NCI-H748 treated with DMSO at 0.1 percent for 48 hours (cell line): ENCODE measurements around the gene POU5F1.
"Not testable (repeated sequence)": the region's sequence is repeated elsewhere in the genome, so short reads cannot be mapped to it uniquely, and the experiment has no call there.

Experiments used
- DNase-seq: peaks from one replicate; lab custom pipeline; 2025; lab: John Stamatoyannopoulos, UW

Gene POU5F1

DNA sequence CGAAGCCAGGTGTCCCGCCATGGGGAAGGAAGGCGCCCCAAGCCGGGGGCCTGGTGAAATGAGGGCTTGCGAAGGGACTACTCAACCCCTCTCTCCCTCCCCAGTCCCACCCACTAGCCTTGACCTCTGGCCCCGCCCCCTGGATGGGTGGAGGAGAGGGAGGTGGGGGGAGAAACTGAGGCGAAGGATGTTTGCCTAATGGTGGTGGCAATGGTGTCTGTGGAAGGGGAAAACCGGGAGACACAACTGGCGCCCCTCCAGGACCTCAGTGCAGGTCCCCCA, at the start of gene POU5F1:
TSS of gene POU5F1 (minus strand) at position 83 of the 282 bp plus-strand sequence. CDS start at position 21, 62 bp downstream.
- no peak for DNase-seq

DNA sequence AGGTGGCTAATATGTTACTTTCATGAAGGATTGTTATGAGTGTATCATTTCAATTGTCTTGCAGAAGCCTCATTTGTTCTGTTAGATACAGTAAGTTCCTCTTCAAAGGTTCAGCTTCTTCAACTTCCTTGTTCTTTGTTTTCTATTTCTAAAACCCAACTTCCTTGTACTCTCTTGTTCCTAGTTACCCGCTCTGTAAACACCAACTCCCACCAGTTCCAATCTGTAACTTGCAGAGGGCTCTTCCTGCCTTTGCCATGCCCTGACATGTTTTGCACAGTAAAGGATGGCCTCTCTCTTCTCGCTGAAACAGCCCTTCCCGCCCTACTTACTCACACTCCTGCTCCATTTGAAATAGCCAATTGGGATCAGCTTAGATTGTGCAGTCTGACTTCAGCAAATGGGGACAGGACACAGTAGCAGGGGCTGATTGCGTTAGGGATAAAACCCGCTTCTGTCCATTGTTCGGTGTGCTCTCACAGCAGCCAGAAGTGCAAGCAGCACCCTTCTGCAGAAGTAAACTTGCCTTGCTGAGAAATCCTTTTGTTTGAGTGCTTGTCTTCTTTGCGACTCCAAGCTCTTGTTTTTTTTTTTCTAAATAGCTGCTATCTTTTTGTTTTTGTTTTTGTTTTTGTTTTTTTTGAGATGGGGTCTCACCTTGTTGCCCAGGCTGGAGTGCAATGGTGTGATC, 45.9 kb upstream of the POU5F1 start:
- no peak for DNase-seq

DNA sequence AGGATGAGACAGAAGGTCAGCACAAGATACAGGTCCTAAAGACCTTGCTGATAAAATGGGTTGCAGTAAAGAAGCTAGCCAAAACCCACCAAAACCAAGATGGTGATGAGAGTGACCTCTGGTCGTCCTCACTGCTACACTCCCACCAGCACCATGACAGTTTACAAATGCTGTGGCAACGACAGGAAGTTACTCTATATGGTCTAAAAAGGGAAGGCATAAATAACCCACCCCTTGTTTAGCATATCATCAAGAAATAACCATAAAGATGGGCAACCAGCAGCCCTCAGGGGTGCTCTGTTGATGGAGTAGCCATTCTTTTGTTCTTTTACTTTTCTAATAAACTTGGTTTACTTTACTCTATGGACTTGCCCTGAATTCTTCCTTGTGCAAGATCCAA, 44.7 kb upstream of the POU5F1 start:
- not testable (repeated sequence) for DNase-seq

DNA sequence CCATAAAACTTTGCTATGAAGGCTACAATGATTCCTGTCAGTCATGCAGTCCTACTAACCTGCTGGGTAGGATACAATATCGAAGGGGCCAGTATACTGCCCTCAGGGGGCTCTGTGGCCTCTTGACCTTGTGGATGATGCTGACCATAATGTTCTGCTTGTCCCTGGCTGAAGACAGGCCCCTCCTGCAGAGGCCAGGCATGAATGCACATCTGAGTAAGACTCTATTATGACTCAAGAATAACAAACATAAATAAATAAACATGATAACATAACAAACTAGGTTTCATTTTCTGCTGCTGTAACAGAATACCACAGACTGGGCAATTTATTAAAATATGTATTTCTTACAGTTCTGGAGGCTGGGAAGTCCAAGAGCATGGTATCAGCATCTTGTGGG, 44.0 kb upstream of the POU5F1 start:
- DNase-seq, result no peak

DNA sequence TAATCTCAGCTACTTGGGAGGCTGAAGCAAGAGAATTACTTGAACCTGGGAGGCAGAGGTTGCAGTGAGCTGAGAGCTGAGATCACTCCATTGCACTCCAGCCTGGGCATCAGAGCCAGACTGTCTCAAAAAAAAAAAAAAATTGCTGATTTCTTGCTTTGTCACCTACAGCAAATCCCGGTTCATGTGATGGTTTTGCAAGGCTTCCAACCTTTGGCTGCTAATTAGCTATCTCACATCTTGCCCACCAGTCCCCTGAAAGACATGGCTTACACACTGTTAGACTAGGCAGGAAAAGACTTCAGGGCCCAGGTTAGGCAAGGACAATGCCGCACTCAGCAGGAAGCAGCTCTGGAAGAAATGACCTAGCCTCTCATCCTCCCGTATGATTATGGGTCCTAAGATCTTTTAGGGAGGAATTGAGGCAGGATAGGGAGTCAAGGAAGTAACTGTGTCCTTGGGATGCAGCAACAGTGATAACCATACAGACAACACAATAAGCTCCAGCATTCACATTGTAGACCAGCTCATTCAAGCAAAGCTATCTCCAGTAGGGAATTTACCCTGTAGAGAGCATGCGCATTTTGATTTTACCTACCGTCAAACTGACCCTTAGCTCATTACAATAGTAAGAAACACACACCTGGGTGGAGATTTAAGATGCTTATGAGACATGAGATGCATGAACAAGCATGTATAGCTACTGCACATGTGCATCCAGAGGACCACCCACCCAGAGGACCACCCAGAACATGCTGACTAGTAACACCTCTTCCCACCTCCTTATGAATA, 40.5 kb upstream of the POU5F1 start:
- DNase-seq, result no peak

DNA sequence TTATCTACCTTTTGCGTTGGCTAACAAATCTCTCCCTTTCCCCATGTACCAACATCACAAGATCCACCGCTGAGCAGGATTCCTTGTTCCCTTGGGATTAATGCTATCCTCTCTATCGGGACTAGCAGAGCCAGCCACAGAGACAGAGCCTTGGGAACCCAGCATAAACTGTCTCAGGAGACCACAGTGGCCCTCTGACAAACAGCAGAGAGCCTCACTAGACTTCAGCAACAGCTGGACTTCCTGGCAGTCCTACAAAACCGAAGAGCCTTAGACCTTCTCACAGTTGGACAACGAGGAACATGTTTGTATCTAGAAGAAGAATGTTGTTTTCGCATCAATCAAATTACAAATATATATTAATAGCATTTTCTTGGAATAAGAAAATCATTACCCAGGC, 39.6 kb upstream of the POU5F1 start:
- no peak for DNase-seq

DNA sequence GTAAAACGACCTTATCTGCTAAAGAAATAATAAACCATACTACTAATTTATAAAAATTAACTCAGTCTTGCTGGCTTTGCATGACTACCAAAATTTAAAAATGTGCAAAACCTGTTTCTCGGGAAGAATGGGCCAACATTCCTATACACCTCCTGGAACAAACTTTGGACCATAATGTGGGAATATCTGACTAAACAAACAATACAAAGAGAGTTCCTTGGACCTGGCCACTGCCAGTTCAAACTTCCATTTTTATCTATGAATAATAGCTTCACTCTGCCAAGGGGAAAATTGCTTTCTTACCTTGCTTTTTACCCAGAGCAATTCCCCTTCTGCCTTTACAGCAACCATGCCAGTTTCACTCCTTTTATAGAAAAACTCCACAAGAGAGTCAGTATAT, 38.7 kb upstream of the POU5F1 start:
- no peak for DNase-seq

DNA sequence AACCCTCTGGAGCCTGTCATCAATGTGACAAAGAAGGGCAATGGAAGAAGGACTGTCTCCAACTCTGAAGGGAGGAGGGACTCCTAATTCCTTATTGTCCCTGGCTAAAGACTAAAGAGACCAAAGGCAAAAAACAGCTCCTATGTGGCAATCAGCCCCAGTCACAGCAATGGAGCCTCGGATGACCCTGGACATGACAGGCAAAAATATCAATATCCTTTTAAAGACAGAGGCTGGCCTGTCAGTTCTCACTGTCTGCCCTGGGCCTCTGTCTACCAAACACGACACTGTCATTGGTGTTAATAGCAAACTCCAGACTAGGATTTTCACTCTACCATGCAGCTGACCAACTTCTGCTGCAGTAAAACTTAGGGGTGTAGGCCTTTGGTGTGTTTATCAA, 38.0 kb upstream of the POU5F1 start:
- no peak for DNase-seq

DNA sequence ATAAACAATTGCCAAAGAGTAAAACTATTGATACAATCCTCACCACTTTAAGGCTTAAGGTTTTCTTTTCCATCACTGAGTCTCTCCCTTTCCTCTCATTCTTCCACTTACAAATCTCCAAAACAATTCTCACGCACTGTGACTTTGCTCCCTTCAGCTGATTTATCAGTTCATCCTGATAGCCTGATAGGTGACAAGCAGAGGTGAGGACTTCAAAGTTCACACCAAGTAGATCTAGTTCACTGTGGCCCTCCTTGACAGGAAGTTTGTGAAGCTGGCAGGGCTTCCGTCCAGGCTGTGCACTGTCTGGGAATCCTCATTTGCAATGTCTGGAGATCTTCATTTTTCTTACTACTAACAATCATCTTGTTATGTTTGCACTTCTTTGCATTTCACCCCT, 35.2 kb upstream of the POU5F1 start:
- no peak for DNase-seq

DNA sequence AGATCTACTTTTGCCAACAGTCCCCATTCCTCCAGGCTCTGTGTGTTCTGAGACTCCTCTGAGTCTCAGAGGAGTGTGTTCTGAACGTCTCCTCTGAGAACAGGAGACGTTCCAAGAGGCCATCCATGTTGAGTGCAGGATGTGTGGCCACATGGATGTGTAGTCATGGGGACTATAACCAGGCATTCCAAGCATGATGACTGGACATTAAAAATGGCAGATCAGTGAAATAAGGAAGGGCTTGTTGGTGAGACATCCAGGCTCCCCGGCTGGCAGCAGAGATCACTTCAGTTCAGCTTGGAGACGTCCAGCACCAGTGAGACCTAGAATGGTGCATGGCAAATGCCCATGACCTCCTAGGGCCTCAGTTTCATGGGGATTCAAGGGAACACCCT, 34.3 kb upstream of the POU5F1 start:
- DNase-seq, result no peak

DNA sequence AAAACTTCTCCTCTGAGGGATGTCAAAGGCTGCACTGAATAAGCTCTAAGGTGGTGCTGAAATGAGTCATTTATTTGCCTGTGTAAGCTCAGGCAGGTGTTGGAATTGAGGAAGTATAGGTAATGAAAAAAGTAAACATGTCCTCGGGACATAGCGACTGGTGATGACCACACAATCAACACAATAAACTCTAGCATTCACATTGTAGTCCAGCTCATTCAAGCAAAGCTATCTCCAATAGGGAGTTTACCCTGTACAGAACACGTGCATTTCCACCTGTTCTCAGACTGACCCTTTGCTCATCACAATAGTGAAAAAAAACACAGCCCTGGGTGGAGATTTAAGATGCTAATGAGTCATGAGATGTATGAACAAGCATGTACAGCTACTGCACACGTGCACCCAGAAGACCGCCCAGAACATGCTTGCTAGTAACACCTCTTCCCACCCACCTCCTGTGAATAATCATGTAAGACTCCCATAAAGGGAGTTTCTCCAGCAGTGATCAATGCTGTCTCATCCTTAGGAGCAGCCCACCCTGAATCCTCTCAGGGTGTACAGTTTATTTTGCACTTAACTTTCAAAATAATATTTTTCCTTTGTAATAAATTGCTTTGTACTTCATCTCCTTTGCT, 33.0 kb upstream of the POU5F1 start:
- DNase-seq, result peak; percentile 89

DNA sequence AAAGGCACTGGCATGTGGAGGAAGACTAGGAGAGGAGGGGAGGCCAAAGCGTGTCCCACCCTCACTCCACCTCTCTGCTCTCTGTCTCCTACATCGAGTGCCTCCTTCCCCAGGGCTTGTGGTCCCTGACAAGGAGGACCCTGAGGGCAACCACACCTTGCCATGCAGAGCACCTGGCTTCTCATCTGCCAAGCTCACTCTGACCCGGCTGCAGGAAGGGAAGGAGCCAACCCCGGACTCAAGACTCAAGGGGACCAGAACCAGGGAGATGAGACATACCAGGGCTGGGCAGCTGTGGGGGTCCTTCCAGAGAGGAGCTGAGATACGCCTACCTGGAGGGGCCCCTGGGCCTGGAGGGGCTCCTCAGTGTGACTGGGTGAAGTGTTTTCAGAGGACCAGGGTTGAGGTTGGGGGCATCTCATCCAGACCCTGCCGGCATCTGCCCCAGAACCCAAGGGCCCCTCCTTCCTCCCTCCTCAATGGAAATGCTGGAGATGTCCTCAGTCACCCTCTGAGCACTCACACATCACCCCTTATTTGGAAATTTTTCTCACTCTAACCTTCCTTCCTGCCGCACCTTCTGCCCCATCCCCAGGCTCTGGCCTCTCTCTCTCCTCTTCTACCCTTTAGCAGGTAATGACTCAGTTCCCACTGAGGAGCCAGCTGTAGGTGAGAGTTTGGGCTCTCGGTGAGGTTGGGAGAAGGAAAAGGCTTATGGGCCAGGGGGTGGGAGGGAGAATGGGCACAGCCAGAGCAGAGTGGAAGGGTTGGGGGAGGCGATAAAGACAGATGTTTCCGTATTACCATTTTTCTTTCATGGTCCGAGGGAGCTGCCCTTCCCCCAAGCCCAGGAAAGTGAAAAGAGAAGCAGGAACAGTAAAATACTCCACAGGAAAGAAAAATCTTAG, 32.0 kb upstream of the POU5F1 start:
- DNase-seq, result no peak

DNA sequence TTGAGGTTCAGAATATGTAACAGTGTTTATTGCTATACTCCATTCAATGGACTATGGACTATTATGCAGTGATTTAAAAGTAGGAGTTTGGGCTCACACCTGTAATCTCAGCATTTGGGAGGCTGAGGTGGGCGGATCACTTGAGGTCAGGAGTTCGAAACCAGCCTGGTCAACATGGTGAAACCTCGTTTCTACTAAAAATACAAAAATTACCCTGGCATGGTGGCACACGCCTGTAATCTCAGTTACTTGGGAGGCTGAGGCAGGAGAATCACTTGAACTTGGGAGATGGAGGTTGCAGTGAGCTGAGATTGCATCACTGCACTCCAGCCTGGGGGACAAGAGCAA, 28.6 kb upstream of the POU5F1 start:
- DNase-seq, result not testable (repeated sequence)

DNA sequence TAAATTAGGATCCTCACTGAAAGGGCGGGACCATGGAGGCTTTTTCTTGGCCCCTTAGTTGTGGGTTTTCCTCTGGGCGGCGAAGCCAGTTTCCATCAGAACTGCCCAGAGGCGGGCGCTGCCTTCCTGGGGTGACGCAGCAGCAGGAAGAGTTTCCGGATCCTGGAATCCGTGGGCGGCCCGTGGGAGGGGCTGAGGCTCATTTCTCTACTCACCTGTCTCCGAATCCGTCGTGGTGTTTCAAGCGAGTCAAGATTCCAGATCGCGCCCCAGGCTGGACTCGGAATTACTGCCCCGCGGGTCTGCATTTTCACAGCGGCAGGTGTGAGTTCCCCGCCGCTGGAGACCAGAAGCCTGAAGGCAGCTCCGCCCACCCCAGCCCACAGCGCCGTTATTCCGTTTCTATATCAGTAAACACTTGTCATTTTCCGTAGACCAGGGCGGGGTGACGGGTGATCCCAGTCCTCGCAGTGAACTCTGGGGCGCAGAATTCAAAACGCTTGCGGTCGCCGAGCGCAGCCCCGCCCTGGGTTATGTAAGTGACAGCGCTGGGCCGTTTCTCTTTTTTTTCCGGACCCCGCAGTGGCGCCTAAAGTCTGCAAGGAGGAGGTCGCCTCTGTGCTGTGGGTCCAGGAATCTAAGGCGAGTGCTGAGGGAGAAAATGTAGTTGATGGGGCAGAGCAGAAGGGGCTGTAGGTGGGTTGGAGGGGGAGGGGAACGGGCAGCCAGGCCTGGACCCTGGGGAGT, 27.2 kb upstream of the POU5F1 start:
- peak; percentile 90 for DNase-seq

DNA sequence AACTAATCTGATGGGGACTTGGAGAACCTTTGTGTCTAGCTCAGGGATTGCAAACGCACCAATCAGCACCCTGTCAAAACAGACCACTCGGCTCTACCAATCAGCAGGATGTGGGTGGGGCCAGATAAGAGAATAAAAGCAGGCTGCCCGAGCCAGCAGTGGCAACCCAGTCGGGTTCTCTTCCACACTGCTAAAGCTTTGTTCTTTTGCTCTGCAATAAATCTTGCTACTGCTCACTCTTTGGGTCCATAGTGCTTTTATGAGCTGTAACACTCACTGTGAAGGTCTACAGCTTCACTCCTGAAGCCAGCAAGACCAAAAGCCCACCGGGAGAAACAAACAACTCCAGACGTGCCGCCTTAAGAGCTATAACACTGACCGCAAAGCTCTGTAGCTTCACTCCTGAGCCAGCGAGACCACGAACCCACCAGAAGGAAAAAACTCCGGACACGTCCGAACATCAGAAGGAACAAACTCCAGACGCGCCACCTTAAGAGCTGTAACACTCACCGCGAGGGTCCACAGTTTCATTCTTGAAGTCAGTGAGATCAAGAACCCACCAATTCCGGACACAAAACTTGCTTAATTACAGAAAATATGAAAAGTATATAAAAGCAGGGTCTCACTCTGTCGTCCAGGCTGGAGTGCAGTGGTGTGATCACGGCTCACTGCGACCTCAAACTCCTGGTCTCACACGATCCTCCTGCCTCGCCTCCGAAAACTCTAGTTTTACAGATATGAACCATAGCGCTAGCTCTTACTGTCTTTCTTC, 26.0 kb upstream of the POU5F1 start:
- DNase-seq, result not testable (repeated sequence)

DNA sequence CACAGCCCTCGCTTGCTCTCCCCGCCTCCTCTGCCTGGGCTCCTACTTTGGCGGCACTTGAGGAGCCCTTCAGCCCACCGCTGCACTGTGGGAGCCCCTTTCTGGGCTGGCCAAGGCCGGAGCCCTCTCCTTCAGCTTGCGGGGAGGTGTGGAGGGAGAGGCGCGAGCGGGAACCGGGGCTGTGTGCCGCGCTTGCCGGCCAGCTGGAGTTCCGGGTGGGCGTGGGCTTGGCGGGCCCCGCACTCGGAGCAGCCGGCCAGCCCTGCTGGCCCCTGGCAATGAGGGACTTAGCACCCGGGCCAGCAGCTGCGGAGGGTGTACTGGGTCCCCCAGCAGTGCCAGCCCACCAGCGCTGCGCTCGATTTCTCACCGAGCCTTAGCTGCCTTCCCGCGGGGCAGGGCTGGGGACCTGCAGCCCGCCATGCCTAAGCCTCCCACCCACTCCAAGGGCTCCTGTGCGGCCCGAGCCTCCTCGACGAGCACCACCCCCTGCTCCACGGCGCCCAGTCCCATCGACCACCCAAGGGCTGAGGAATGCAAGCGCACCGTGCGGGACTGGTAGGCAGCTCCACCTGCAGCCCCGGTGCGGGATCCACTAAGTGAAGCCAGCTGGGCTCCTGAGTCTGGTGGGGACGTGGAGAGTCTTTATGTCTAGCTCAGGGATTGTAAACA, 25.0 kb upstream of the POU5F1 start:
- DNase-seq, result not testable (repeated sequence)

DNA sequence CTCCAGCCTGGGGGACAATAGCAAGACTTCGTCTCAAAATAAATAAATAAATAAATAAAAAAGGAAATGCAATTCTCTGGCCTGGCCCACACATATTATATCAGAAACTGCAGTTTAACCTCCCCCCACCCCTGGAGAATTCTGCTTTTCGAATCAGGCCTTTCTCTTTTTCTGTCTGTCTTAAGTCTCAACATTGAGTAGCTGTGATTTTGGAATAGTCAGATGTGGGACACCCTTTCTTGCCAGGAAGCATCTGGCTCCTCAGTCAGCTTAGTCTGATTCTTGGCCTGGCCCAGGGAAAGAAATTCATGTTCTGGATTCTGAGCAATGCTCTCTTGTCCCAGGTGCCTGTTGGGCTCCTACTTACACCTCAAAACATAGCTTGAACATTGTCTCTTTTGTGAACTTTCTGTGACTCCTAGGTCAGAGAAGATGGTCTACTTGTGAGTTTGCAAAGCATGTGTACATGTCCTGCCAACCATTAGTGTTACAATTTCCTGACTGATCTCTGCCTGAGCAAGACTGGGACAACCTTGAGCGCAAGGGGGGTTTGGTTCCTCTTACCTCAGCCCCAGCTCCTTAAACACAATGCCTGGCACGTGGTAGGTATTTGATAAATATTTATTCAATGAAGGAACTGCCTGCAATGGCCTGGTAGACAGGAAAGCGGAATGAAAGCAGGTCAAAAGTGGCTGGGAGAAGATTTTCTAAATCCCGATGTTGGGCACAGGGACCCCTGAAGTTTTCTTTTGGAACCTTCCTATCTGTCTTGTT, 23.8 kb upstream of the POU5F1 start:
- DNase-seq, result no peak

DNA sequence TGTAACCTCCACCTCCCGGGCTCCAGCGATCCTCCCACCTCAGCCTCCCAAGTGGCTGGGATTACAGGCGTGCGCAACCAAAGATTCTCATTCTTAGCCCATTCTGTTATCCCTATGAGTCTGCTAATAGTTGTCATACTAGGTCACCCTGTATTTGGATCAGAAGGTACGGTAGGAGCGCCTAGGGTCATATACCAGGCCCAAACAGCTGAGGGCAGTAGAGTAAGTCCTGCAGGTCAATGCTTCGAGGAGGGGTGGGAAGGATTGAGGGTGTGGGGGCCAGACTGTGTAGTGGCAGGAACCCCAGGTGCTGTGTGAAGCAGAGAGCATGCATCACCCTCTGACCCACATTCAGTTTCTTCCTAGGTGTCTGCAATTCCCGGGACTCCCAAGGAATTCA, 22.7 kb upstream of the POU5F1 start:
- DNase-seq, result no peak

DNA sequence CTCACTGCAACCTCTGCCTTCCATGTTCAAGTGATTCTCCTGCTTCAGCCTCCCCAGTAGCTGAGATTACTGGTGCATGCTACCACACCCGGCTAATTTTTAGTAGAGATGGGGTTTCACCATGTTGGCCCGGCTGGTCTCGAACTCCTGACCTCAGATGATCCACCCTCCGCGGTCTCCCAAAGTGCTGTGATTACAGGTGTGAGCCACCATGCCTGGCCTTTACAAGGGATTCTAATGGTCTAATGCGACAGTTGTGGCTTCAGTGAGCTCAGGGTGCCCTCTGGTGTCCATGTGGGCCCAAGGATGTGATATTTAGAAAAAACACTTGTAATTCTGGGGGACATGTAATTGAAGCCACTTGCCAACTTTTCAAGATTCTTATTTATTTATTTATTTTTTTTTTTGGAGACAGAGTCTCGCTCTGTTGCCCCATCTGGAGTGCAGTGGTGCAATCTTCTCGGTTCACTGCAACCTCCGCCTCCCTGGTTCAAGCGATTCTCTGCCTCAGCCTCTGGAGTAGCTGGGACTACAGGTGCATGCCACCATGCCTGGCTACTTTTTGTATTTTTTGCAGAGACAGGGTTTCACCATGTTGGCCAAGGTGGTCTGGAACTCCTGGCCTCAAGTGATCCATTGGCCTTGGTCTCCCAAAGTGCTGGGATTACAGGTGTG, 22.1 kb upstream of the POU5F1 start:
- DNase-seq, result peak; percentile 47
